ENCODE data around the gene CCR5. TPM values are rescaled to one million over a fixed set of nuclear protein-coding genes. Genes with fewer than 3 reads are reported as not detected.

CCR5 gene
- total RNA-seq, 1 experiment from 2014 or later: not detected

DNA sequence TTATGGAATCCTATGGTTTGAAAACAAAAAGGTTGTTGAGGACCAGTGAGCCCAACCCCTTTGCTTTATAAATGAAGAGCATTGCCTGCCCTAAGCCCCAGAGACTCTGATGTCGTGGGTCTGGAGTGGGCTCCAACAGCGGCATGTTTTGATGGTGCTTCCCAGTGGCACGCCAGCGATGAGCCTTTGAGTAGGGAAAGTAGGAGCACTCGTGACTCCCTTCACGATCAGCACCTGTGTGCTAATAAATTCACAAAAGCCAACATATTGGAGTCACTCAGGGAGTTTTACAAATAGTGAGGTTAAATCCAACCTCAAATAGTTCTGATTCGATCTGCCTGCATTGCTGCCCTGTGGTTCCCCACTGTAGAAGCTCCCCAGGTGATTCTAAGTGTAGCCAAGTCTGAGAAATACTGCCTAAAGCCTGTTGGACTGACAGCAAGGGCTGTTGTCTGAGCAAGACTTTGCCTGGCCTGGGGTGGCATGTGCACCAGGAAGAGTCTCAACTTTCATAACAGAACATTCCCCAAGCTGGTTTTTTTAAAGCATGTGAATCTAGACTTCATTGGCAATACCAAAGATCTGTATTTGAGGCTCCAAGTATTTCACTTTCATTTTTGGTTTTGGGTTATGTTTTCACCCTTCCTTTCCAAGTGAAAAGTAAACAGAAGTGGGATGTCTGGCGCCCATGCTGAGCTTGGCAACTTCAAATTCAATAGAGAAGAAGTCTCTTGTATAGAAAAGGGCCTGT, 9.9 kb downstream of the CCR5 start:
- Histone ChIP-seq H3K4me3 (ENCODE audit: low read depth in 2 of 2, low read length in 2 of 2) (no peak overlapping the region), H3K4me1 (ENCODE audit: control insufficient read depth, insufficient read depth, low read length) (no peaks in the 10 kb centered on the region), H3K36me3 (ENCODE audit: control insufficient read depth, insufficient read depth, low read length) (no peaks in the 10 kb centered on the region), H3K27ac (ENCODE audit: low read length) (no peak overlapping the region), H3K9me3 (ENCODE audit: control insufficient read depth, insufficient read depth, low read depth, low read length) (no peaks in the 10 kb centered on the region), H3K27me3 (ENCODE audit: control insufficient read depth, insufficient read depth, low read length) (no peaks in the 10 kb centered on the region; the same call in 1 of the 2 replicates)
- ChIA-PET POLR2A (no interaction called here), CTCF (no interaction called here)
- no peak for DNase-seq (ENCODE audit: low read depth, low spot score)
- intact Hi-C loops (cut with micrococcal nuclease; ENCODE audit: unreplicated experiment) (no loop called here), in situ Hi-C loops (cut with HindIII; ENCODE audit: low pct_unique_long_range_greater_than_20kb, low sequenced_read_pairs) (no loop called here)
- BruUV-seq (replicated peaks): no TSS peak
- TF ChIP-seq, protein P1, sequence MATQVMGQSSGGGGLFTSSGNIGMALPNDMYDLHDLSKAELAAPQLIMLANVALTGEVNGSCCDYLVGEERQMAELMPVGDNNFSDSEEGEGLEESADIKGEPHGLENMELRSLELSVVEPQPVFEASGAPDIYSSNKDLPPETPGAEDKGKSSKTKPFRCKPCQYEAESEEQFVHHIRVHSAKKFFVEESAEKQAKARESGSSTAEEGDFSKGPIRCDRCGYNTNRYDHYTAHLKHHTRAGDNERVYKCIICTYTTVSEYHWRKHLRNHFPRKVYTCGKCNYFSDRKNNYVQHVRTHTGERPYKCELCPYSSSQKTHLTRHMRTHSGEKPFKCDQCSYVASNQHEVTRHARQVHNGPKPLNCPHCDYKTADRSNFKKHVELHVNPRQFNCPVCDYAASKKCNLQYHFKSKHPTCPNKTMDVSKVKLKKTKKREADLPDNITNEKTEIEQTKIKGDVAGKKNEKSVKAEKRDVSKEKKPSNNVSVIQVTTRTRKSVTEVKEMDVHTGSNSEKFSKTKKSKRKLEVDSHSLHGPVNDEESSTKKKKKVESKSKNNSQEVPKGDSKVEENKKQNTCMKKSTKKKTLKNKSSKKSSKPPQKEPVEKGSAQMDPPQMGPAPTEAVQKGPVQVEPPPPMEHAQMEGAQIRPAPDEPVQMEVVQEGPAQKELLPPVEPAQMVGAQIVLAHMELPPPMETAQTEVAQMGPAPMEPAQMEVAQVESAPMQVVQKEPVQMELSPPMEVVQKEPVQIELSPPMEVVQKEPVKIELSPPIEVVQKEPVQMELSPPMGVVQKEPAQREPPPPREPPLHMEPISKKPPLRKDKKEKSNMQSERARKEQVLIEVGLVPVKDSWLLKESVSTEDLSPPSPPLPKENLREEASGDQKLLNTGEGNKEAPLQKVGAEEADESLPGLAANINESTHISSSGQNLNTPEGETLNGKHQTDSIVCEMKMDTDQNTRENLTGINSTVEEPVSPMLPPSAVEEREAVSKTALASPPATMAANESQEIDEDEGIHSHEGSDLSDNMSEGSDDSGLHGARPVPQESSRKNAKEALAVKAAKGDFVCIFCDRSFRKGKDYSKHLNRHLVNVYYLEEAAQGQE (IDR thresholded peaks at IDR 0.05; ENCODE audit: insufficient read depth in 1 of 2, low read depth in 2 of 2, low read length in 1 of 2): no peak
- TF ChIP-seq TCF7L2 (IDR thresholded peaks at IDR 0.05; ENCODE audit: low read depth, low read length): no peak
- TF ChIP-seq POLR2AphosphoS5 (IDR thresholded peaks at IDR 0.05; ENCODE audit: low read depth, low read length): no peak
- no peak for ATAC-seq

DNA sequence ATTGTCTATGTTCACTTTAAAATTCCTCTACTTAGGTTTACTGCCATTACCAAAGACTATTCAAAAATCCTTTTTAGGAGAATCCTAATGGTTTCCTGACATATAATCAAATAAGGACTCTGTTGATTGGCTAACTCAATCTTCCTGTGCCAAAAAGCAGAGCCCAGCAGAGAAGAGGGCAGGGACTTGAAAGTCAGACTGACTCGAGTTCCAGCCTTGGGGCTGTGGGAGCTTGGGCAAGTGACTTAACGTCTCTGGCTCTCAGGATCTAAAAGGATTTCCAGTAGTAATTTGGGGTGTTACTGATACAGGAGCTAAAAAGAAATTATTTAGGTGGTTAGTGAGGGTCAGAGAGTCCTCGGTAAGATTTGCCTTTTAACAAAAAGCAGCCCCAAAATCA, 10.9 kb downstream of the CCR5 start:
- Histone ChIP-seq H3K36me3 (ENCODE audit: control insufficient read depth, insufficient read depth, low read length) (no peaks in the 10 kb centered on the region), H3K27ac (ENCODE audit: low read length) (no peak overlapping the region), H3K9me3 (ENCODE audit: control insufficient read depth, insufficient read depth, low read depth, low read length) (no peaks in the 10 kb centered on the region), H3K4me1 (ENCODE audit: control insufficient read depth, insufficient read depth, low read length) (no peaks in the 10 kb centered on the region), H3K4me3 (ENCODE audit: low read depth in 2 of 2, low read length in 2 of 2) (no peak overlapping the region), H3K27me3 (ENCODE audit: control insufficient read depth, insufficient read depth, low read length) (no peaks in the 10 kb centered on the region; the same call in 1 of the 2 replicates)
- no peak for DNase-seq (ENCODE audit: low read depth, low spot score)
- POLR2A ChIA-PET: interaction anchor here (0.5 kb wide), 1 partner anchor 60 kb away, joined by 5 read pairs; no protein-coding TSS in a partner anchor
- no peak for ATAC-seq
- no TSS peak for BruUV-seq (replicated peaks)
- TF ChIP-seq TCF7L2 (IDR thresholded peaks at IDR 0.05; ENCODE audit: low read depth, low read length): no peak
- no peak for TF ChIP-seq SIN3A (IDR thresholded peaks at IDR 0.05; ENCODE audit: borderline replicate concordance, insufficient read depth, low read depth, low read length)
- TF ChIP-seq, protein P2, sequence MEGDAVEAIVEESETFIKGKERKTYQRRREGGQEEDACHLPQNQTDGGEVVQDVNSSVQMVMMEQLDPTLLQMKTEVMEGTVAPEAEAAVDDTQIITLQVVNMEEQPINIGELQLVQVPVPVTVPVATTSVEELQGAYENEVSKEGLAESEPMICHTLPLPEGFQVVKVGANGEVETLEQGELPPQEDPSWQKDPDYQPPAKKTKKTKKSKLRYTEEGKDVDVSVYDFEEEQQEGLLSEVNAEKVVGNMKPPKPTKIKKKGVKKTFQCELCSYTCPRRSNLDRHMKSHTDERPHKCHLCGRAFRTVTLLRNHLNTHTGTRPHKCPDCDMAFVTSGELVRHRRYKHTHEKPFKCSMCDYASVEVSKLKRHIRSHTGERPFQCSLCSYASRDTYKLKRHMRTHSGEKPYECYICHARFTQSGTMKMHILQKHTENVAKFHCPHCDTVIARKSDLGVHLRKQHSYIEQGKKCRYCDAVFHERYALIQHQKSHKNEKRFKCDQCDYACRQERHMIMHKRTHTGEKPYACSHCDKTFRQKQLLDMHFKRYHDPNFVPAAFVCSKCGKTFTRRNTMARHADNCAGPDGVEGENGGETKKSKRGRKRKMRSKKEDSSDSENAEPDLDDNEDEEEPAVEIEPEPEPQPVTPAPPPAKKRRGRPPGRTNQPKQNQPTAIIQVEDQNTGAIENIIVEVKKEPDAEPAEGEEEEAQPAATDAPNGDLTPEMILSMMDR (IDR thresholded peaks at IDR 0.05): no peak
- TF ChIP-seq, protein P1 (IDR thresholded peaks at IDR 0.05; ENCODE audit: insufficient read depth in 1 of 2, low read depth in 2 of 2, low read length in 1 of 2): no peak
- CTCF ChIA-PET: no interaction called here
- in situ Hi-C loops (cut with HindIII; ENCODE audit: low pct_unique_long_range_greater_than_20kb, low sequenced_read_pairs) (no loop called here), intact Hi-C loops (cut with micrococcal nuclease; ENCODE audit: unreplicated experiment) (no loop called here)

All from Panc1 (cell line).